Uterus (tissue), 4 donors: ENCODE data around the gene FANCM. TPM values are rescaled to one million over a fixed set of nuclear protein-coding genes. Genes with fewer than 3 reads are reported as not detected.
A peak's percentile ranks its signal among the peaks of the same experiment; 100 is the strongest.

Source experiments
- DNase-seq, 2 donors: peaks; one replicate each; pipeline ENCODE4 v3.0.0-alpha.2; 2019 to 2020
- H3K27ac ChIP-seq, 2 donors: fragments of 200-600 bp; sonication (generic); 1 replicate in 1 of 2; 2 replicates in 1 of 2; pipeline ENCODE4 v1.5.1; 2016 to 2018
- H3K27me3 ChIP-seq, 2 donors: fragments of 200-600 bp; sonication (generic); one replicate each; pipeline ENCODE4 v1.5.1; 2018 to 2019; ENCODE audit warnings: control low read depth in 1 of 2
- H3K36me3 ChIP-seq, 2 donors: fragments of 200-600 bp; sonication (generic); one replicate each; pipeline ENCODE4 v1.5.1; 2019; ENCODE audit warnings: control low read depth in 1 of 2
- H3K4me1 ChIP-seq, 2 donors: fragments of 200-600 bp; sonication (generic); one replicate each; pipeline ENCODE4 v1.5.1; 2018 to 2019; ENCODE audit warnings: control low read depth in 1 of 2
- H3K4me3 ChIP-seq, 2 donors: fragments of 200-600 bp; sonication (generic); 1 replicate in 1 of 2; 2 replicates in 1 of 2; pipeline ENCODE4 v1.5.1; 2018 to 2019; ENCODE audit warnings: mild to moderate bottlenecking in 1 of 2
- H3K9me3 ChIP-seq, 2 donors: fragments of 200-600 bp; sonication (generic); one replicate each; pipeline ENCODE4 v1.5.1; 2019; ENCODE audit warnings: control low read depth in 1 of 2
- POLR2A ChIP-seq, 2 donors: fragments of 450-650 bp; IDR thresholded peaks; one replicate each; pipeline ENCODE4 v1.6.1; 2016; ENCODE audit warnings: antibody characterized with exemption in 2 of 2, mild to moderate bottlenecking in 1 of 2, moderate library complexity in 1 of 2
- intact Hi-C: fragments of 100-400 bp; cut with DNase I; formaldehyde crosslinking; loops from one replicate; pipeline ENCODE4 v1.15.1; 2023; ENCODE audit warnings: low total_unique reads
- total RNA-seq, 4 donors: library from RNA; depleted of rRNA in 3 of 4; stranded (reverse); fragments of >200 nt in 3 of 4; gene quantifications; one replicate each; pipeline versions ENCODE4 v1.1.0 to v1.2.4, GENCODE V29; 2014 to 2023
- TF ChIP-seq, protein P1 (sequence below), 4 experiments: fragments of 200-600 bp in 2 of 4; fragments of 450-650 bp in 2 of 4; sonication (generic) in 2 of 4; IDR thresholded peaks; one replicate each; pipeline ENCODE4 v1.5.1; 2016 to 2019; ENCODE audit warnings: antibody characterized with exemption in 4 of 4, mild to moderate bottlenecking in 2 of 4, moderate library complexity in 1 of 4
- donor health status: DM: yes; HTN: yes; CAD: no.

The FANCM gene
- total RNA-seq, 4 donors from 2014 or later = 6.9 to 25.7 (median 9.0) TPM

DNA sequence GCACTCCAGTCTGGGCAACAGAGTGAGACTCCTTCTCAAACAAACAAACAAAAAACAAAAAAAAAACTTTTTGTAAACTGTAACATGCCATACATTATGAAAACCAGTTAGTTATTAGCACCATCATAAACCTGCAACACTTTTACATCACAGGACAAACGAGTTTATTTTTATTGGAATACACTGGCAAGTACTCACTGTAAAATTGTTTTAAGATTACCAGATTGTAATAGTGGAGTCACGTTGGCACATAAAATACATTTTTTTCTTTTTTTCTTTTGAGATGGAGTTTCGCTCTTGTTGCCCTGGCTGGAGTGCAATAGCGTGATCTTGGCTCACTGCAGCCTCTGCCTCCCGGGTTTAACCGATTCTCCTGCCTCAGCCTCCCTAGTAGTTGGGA is 17.1 kb upstream of the FANCM start:
- no peaks in the 10 kb centered on the region for H3K4me1 ChIP-seq
- TF ChIP-seq POLR2A (IDR thresholded peaks at IDR 0.05) = no peak
- TF ChIP-seq, protein P1, sequence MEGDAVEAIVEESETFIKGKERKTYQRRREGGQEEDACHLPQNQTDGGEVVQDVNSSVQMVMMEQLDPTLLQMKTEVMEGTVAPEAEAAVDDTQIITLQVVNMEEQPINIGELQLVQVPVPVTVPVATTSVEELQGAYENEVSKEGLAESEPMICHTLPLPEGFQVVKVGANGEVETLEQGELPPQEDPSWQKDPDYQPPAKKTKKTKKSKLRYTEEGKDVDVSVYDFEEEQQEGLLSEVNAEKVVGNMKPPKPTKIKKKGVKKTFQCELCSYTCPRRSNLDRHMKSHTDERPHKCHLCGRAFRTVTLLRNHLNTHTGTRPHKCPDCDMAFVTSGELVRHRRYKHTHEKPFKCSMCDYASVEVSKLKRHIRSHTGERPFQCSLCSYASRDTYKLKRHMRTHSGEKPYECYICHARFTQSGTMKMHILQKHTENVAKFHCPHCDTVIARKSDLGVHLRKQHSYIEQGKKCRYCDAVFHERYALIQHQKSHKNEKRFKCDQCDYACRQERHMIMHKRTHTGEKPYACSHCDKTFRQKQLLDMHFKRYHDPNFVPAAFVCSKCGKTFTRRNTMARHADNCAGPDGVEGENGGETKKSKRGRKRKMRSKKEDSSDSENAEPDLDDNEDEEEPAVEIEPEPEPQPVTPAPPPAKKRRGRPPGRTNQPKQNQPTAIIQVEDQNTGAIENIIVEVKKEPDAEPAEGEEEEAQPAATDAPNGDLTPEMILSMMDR (IDR thresholded peaks at IDR 0.05) = no peak
- no peak for DNase-seq
- H3K27ac ChIP-seq = no peak overlapping the region
- no peaks in the 10 kb centered on the region for H3K27me3 ChIP-seq
- intact Hi-C loops = no loop called here
- no peak overlapping the region for H3K4me3 ChIP-seq
- no peaks in the 10 kb centered on the region for H3K36me3 ChIP-seq
- no peaks in the 10 kb centered on the region for H3K9me3 ChIP-seq

DNA sequence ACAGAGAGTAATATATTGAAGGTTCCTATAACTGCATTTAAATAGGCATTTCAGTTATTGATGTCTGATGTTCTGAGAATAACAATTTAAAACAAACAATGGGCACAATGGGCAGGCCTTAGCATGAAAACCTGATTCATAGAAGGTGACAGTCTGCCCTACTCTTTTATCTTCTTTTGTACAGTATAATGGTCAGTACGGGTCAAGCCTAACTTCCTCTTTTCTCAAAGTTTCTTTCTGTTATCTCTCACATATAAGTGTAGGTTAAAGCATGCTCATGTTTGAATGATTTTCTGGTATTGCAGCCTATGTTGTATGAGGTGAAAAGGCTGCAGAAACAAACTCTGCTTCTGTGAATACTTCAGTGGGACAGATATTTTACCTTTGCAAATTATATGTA is 15.6 kb upstream of the FANCM start:
- Histone ChIP-seq H3K36me3 (no peaks in the 10 kb centered on the region), H3K4me3 (no peak overlapping the region), H3K4me1 (no peaks in the 10 kb centered on the region), H3K27me3 (no peaks in the 10 kb centered on the region), H3K9me3 (no peaks in the 10 kb centered on the region), H3K27ac (no peak overlapping the region)
- no peak for DNase-seq
- intact Hi-C loops = no loop called here
- TF ChIP-seq, protein P1 (IDR thresholded peaks at IDR 0.05) = no peak
- no peak for TF ChIP-seq POLR2A (IDR thresholded peaks at IDR 0.05)

DNA sequence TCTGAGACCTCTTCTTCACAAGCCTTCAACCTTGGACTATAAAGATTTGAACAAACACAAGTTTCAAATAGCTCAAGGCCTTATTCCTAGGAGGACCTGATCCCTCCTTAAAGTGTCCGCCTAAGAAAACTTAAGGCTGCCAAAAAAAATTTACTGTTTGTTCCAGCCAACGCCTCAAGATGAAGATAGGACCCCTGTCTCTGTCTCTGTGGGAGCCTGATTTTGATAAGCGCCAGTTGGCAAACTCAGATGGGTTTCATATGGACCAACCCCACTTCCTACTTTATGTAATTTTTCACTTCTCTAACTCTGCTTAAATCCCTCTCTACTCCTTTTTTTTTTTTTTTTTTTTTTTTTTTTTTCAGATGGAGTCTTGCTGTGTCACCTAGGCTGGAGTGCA is 12.5 kb upstream of the FANCM start:
- no peaks in the 10 kb centered on the region for H3K4me1 ChIP-seq
- TF ChIP-seq POLR2A (IDR thresholded peaks at IDR 0.05) = no peak
- intact Hi-C loops = no loop called here
- H3K27me3 ChIP-seq = no peaks in the 10 kb centered on the region
- H3K4me3 ChIP-seq = no peak overlapping the region
- H3K27ac ChIP-seq = no peak overlapping the region
- H3K36me3 ChIP-seq = no peaks in the 10 kb centered on the region
- H3K9me3 ChIP-seq = no peaks in the 10 kb centered on the region
- DNase-seq = no peak

DNA sequence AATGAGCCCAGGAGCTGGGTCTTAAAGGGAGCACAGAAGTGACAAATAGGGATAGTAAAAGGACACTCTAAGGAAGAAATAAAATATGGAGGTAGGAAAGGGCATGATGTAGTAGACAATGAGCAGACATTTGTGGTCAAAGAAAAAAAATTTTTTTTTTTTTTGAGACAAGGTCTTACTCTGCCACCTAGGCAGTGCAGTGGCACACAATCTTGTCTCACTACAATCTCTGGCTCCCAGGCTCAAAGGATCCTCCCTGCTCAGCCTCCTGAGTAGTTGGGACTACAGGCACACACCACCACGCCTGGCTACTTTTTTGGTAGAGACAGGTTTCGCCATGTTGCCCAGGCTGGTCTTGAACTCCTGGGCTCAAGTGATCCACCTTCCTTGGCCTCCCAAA is 10.0 kb upstream of the FANCM start:
- intact Hi-C loops = no loop called here
- H3K27me3 ChIP-seq = no peaks in the 10 kb centered on the region
- TF ChIP-seq POLR2A (IDR thresholded peaks at IDR 0.05) = no peak
- TF ChIP-seq, protein P1 (IDR thresholded peaks at IDR 0.05) = no peak
- no peak for DNase-seq
- H3K4me3 ChIP-seq = no peak overlapping the region
- H3K9me3 ChIP-seq = no peaks in the 10 kb centered on the region
- H3K36me3 ChIP-seq = no peaks in the 10 kb centered on the region
- H3K27ac ChIP-seq = no peak overlapping the region
- no peaks in the 10 kb centered on the region for H3K4me1 ChIP-seq

GRCh38 chr14:45128963-45129629 is 6.6 kb upstream of the FANCM start:
- Histone ChIP-seq H3K27me3 (no peaks in the 10 kb centered on the region), H3K36me3 (no peaks in the 10 kb centered on the region), H3K4me3 (no peak overlapping the region), H3K4me1 (no peaks in the 10 kb centered on the region), H3K27ac (no peak overlapping the region), H3K9me3 (no peaks in the 10 kb centered on the region)
- TF ChIP-seq POLR2A (IDR thresholded peaks at IDR 0.05) = no peak
- intact Hi-C loops = no loop called here
- DNase-seq = no peak

DNA sequence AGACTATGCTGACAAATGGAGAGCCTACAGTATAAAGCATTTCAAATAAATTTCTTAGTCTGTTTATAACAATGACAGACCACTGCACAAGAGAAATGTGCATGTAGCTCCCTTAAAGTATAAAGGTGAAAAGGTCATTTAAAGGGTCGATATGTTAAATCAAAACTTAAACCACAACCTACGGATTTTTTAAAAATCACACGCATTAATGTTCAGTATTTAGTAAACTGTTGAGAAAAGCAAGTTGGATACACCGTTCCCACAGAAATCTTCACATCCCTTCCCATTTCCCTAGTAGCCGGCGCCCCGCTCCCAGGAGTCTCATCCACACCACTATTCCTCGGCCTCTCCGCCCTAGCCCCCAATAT is 2.1 kb upstream of the FANCM start:
- no peak for DNase-seq
- no peak for TF ChIP-seq POLR2A (IDR thresholded peaks at IDR 0.05)
- TF ChIP-seq, protein P1 (IDR thresholded peaks at IDR 0.05) = no peak
- intact Hi-C loops = no loop called here
- Histone ChIP-seq H3K9me3 (no peaks in the 10 kb centered on the region), H3K36me3 (no peaks in the 10 kb centered on the region), H3K4me1 (peaks cover 0 to 7% of the 10 kb centered on the region in 2 donors), H3K4me3 (peak overlapping the region; percentile 52 to 58), H3K27me3 (no peaks in the 10 kb centered on the region), H3K27ac (peak overlapping the region; percentile 80 to 83)
